Measurements from ENCODE around the gene CMTM1.

- TF ChIP-seq CTCF (IDR thresholded peaks at IDR 0.05; ENCODE audit: insufficient read depth, low read length, poor library complexity, severe bottlenecking) = no peak
- TF ChIP-seq EZH2phosphoT487 (conservative IDR thresholded peaks at IDR 0.05; ENCODE audit: low read length) = no peak
Measured at GRCh38 chr16:66519482-66520373, 46.5 kb upstream of the CMTM1 start.

Data from SU-DHL-6 (cell line).